ENCODE measurements around the gene EPHB3.

EPHB3 gene

DNA sequence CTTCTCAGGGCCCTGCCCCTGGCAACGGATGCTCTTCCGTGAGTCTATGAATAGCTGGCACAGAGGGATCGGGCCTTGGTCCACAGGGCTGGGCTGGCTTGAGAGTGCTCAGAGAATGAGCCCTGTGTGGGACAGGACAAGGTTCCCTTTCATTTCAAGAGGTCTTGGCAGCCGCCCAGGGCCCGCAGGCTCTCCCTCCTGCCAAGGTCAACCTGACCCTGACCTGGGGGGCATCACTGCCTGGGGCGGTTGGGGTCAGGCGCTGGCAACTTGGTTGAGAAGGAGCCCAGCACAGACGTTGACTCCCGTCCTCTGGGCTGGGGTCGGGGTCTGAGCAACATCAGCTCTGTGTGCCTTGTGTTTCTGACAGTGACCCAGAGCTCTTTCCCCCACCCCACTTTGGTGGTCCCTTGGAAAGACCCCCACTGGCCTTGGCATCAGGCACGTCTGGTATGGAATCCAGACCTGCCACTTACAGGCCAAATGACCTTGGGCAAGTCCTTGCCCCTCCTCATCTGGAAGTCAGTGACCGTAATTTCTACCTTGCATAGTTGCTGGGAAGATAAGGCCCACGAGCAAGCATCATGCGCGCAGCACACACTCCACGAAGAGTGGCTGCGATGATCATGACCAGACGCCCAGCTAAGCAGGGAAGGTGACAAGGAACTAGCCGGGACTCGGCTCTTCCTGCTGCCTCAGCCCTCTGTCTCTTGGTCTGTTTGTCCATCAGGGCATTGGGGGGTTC, 36.4 kb downstream of the EPHB3 start:
- Histone ChIP-seq H3K27ac (ENCODE audit: low read depth, low read length) (no peak overlapping the region), H3K36me3 (ENCODE audit: control insufficient read depth in 1 of 2, insufficient read depth in 2 of 2, low read length in 2 of 2) (no peaks in the 10 kb centered on the region), H3K4me3 (ENCODE audit: low read depth in 1 of 2, low read length in 2 of 2) (no peak overlapping the region), H3K9ac (ENCODE audit: low read depth in 1 of 2, low read length in 2 of 2) (no peak overlapping the region), H3K4me1 (ENCODE audit: control insufficient read depth in 1 of 2, insufficient read depth in 2 of 2, low read length in 2 of 2) (peaks cover 9 to 13% of the 10 kb centered on the region in 2 donors), H3K27me3 (ENCODE audit: control insufficient read depth in 1 of 2, insufficient read depth in 2 of 2, low read length in 2 of 2) (peaks cover 9 to 10% of the 10 kb centered on the region in 2 donors), H3K9me3 (ENCODE audit: control insufficient read depth in 1 of 2, low read length in 2 of 2) (no peaks in the 10 kb centered on the region)

GRCh38 chr3:184598574-184598927, 37.0 kb downstream of the EPHB3 start:
- Histone ChIP-seq H3K27ac (ENCODE audit: low read depth, low read length) (no peak overlapping the region), H3K4me1 (ENCODE audit: control insufficient read depth in 1 of 2, insufficient read depth in 2 of 2, low read length in 2 of 2) (peaks cover 15 to 18% of the 10 kb centered on the region in 2 donors), H3K9ac (ENCODE audit: low read depth in 1 of 2, low read length in 2 of 2) (no peak overlapping the region), H3K9me3 (ENCODE audit: control insufficient read depth in 1 of 2, low read length in 2 of 2) (no peaks in the 10 kb centered on the region), H3K27me3 (ENCODE audit: control insufficient read depth in 1 of 2, insufficient read depth in 2 of 2, low read length in 2 of 2) (peaks cover 14 to 16% of the 10 kb centered on the region in 2 donors), H3K4me3 (ENCODE audit: low read depth in 1 of 2, low read length in 2 of 2) (no peak overlapping the region), H3K36me3 (ENCODE audit: control insufficient read depth in 1 of 2, insufficient read depth in 2 of 2, low read length in 2 of 2) (no peaks in the 10 kb centered on the region)

DNA sequence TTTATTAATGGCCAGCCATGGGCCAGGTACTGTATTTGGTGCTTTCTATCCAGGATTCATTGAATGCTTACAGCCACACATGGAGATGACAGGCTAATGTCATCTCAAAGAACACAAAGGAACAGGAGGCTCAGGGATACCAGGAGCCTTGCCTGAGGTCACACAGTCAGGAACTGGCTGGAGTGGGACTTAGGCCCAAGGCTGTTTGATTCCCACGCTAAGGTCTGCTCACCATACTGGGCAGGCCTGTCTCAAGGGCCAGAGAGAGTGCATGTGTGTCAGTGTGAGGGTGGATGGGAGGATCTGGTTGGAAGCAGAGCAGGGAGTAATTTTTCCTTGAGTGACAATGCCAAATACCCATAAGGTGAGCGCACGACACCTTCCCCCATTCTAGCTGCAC, 37.6 kb downstream of the EPHB3 start:
- Histone ChIP-seq H3K9ac (ENCODE audit: low read depth in 1 of 2, low read length in 2 of 2) (no peak overlapping the region), H3K9me3 (ENCODE audit: control insufficient read depth in 1 of 2, low read length in 2 of 2) (no peaks in the 10 kb centered on the region), H3K27me3 (ENCODE audit: control insufficient read depth in 1 of 2, insufficient read depth in 2 of 2, low read length in 2 of 2) (peaks cover 20% of the 10 kb centered on the region in 2 donors), H3K4me3 (ENCODE audit: low read depth in 1 of 2, low read length in 2 of 2) (no peak overlapping the region), H3K27ac (ENCODE audit: low read depth, low read length) (no peak overlapping the region), H3K36me3 (ENCODE audit: control insufficient read depth in 1 of 2, insufficient read depth in 2 of 2, low read length in 2 of 2) (no peaks in the 10 kb centered on the region), H3K4me1 (ENCODE audit: control insufficient read depth in 1 of 2, insufficient read depth in 2 of 2, low read length in 2 of 2) (peaks cover 20 to 24% of the 10 kb centered on the region in 2 donors)

DNA sequence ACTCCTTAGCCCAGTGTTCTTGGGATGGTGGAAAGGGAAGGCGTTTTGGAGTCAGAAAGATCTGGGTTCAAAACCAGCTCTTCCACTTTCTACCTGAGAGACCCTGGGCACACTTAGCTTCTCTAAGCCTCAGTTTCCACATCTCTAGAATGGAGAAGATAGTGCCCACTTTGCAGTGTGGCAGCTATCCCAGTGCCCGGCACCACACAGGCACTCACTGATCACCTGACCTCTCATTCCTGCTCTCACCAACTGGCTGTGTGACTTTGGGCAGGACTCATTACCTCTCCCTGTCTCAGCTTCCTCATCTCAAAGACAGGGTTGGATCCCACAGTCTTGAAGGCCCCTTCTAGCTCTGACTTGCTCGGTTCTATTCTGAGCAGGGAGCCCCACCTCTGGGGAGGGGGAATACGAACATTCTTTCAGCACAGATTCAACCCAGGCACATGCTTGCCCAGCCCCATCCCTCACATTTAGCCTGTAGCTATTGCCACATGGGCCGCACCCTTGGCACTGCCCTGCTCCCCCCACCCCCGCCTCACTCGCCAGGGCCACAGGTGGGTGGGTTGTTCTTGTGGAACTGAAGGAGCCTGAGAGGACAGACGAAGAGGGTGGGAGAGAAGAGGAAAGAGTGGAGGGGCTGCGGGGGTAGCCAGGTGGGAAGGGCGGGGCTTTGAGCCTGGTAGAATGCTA, 39.2 kb downstream of the EPHB3 start:
- H3K9ac ChIP-seq (ENCODE audit: low read depth in 1 of 2, low read length in 2 of 2): no peak overlapping the region
- H3K36me3 ChIP-seq (ENCODE audit: control insufficient read depth in 1 of 2, insufficient read depth in 2 of 2, low read length in 2 of 2): no peaks in the 10 kb centered on the region
- H3K4me3 ChIP-seq (ENCODE audit: low read depth in 1 of 2, low read length in 2 of 2): no peak overlapping the region
- H3K27ac ChIP-seq (ENCODE audit: low read depth, low read length): no peak overlapping the region
- peaks cover 20% of the 10 kb centered on the region in 2 donors for H3K27me3 ChIP-seq (ENCODE audit: control insufficient read depth in 1 of 2, insufficient read depth in 2 of 2, low read length in 2 of 2)
- no peaks in the 10 kb centered on the region for H3K9me3 ChIP-seq (ENCODE audit: control insufficient read depth in 1 of 2, low read length in 2 of 2)
- H3K4me1 ChIP-seq (ENCODE audit: control insufficient read depth in 1 of 2, insufficient read depth in 2 of 2, low read length in 2 of 2): peaks cover 27 to 31% of the 10 kb centered on the region in 2 donors

DNA sequence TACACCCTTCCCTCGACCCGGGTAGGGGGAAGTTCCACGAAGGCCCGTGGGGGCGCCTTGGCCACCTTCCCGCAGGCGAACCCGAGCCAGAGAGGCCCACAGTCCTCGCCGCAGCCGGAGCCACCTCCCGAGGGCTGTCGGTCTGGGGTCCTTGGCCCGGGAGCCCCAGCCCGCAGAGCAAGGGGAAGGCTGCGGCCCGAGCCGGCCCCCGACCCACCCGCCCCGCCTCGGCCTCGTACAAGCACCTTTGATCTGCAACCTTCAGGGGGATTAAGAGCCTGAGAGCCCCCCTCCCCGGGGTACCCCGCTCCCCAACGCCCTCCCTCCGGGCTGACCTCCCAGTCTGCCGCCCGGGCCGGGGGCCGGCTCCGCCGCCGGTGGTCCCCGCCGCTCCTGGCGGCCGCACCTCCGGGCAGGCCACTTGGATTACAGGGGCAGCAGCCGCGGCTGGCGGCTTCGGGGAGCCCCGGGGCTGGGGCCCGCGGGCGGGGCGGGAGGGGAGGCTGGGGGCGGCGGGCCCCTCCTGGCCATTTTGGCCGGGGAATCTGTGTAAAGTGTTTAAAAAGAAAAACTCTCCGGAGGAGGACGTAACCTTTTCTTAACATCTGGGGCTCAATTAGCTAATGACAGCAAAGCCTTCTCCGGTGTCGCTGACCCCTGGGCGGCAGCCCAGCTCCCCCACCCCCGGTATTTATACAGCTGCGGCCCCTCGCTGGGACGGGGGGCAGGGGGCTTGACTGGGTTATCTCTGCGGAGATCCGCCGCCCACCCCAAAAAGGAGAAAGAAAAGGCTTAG, 40.2 kb downstream of the EPHB3 start:
- peaks cover 20% of the 10 kb centered on the region in 2 donors for H3K27me3 ChIP-seq (ENCODE audit: control insufficient read depth in 1 of 2, insufficient read depth in 2 of 2, low read length in 2 of 2)
- no peak overlapping the region for H3K27ac ChIP-seq (ENCODE audit: low read depth, low read length)
- H3K4me3 ChIP-seq (ENCODE audit: low read depth in 1 of 2, low read length in 2 of 2): peak overlapping the region; percentile 32 to 40
- no peaks in the 10 kb centered on the region for H3K36me3 ChIP-seq (ENCODE audit: control insufficient read depth in 1 of 2, insufficient read depth in 2 of 2, low read length in 2 of 2)
- peaks cover 27 to 31% of the 10 kb centered on the region in 2 donors for H3K4me1 ChIP-seq (ENCODE audit: control insufficient read depth in 1 of 2, insufficient read depth in 2 of 2, low read length in 2 of 2)
- no peaks in the 10 kb centered on the region for H3K9me3 ChIP-seq (ENCODE audit: control insufficient read depth in 1 of 2, low read length in 2 of 2)
- H3K9ac ChIP-seq (ENCODE audit: low read depth in 1 of 2, low read length in 2 of 2): no peak overlapping the region

GRCh38 chr3:184602372-184603150, 41.0 kb downstream of the EPHB3 start:
- peak overlapping the region; percentile 32 to 40 for H3K4me3 ChIP-seq (ENCODE audit: low read depth in 1 of 2, low read length in 2 of 2)
- H3K36me3 ChIP-seq (ENCODE audit: control insufficient read depth in 1 of 2, insufficient read depth in 2 of 2, low read length in 2 of 2): no peaks in the 10 kb centered on the region
- no peak overlapping the region for H3K9ac ChIP-seq (ENCODE audit: low read depth in 1 of 2, low read length in 2 of 2)
- H3K27ac ChIP-seq (ENCODE audit: low read depth, low read length): no peak overlapping the region
- no peaks in the 10 kb centered on the region for H3K9me3 ChIP-seq (ENCODE audit: control insufficient read depth in 1 of 2, low read length in 2 of 2)
- peaks cover 20% of the 10 kb centered on the region in 2 donors for H3K27me3 ChIP-seq (ENCODE audit: control insufficient read depth in 1 of 2, insufficient read depth in 2 of 2, low read length in 2 of 2)
- H3K4me1 ChIP-seq (ENCODE audit: control insufficient read depth in 1 of 2, insufficient read depth in 2 of 2, low read length in 2 of 2): peaks cover 27 to 31% of the 10 kb centered on the region in 2 donors

DNA sequence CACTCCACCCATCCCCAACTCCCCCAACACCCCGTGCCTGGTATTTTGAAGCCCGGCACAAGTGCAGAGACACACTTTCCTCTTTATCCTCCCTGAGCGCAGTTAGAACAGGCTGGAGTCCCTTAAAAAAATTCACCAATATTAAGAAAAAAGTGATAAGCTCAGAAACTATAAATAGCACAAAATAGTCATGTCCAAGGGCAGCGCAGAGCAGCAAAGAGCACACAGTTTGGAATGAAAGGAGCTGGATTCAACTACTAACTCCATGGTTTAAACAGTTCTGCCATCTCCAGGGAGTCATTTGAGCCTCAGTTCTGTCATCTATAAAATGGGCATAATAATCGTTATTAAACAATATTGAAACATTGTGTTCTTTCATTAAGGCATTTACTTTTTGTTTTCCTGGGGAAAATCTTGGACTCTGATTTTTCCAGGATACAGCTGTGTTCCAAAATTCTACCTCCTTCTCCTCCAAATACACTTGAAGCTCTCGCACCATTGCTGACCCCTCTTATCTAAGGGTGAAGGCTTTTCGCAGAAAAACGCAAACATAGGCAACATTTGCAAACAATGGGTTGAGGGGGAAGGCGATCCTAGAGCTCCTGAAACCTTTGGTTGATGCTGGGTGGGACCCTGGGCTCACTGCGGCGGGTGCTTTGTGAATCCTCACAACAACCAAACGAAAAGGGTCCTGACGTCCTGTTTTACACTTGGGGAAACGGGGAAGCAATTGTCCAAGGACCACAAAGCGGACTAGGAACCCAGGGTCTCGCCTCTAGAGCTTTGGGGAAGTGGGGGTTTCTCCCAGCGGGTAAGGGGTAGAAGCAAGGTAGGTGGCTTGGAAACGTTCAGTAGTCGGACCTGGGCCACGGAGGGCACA, 41.8 kb downstream of the EPHB3 start:
- H3K9ac ChIP-seq (ENCODE audit: low read depth in 1 of 2, low read length in 2 of 2): peak overlapping the region in 1 of 2 donors; percentile 15
- H3K4me1 ChIP-seq (ENCODE audit: control insufficient read depth in 1 of 2, insufficient read depth in 2 of 2, low read length in 2 of 2): peaks cover 27 to 31% of the 10 kb centered on the region in 2 donors

DNA sequence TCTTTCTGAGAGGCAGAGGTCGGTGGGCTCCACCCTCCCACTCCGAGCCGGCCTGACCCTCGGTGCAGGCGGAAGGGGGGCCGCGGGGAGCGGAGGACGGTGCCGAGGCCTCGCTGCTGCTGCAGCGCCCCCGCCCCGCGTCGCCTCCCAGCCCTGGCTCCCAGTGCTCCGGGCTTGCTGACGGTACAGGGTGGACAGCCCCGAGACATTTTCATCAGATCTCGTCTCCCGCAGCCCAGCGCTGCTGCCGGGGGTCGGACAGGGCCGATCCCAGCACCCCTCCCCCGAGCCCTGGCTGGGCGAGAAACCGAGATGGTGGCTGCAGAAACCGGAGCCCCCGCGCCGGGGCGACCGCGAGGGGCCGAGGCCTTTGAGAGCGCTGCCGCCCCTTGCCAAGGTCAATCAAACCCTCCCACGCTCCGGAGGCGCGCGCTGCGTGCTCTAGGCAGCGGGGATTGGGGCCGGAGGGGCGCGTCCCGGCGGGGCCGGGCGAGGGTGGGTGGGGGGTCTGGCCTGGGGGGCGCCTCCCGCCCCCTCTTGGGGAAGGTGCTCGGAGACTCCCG, 42.5 kb downstream of the EPHB3 start:
- Histone ChIP-seq H3K27me3 (ENCODE audit: control insufficient read depth in 1 of 2, insufficient read depth in 2 of 2, low read length in 2 of 2) (peaks cover 20% of the 10 kb centered on the region in 2 donors), H3K9me3 (ENCODE audit: control insufficient read depth in 1 of 2, low read length in 2 of 2) (no peaks in the 10 kb centered on the region), H3K4me1 (ENCODE audit: control insufficient read depth in 1 of 2, insufficient read depth in 2 of 2, low read length in 2 of 2) (peaks cover 27 to 31% of the 10 kb centered on the region in 2 donors), H3K36me3 (ENCODE audit: control insufficient read depth in 1 of 2, insufficient read depth in 2 of 2, low read length in 2 of 2) (no peaks in the 10 kb centered on the region), H3K27ac (ENCODE audit: low read depth, low read length) (no peak overlapping the region), H3K9ac (ENCODE audit: low read depth in 1 of 2, low read length in 2 of 2) (peak overlapping the region in 1 of 2 donors; percentile 15), H3K4me3 (ENCODE audit: low read depth in 1 of 2, low read length in 2 of 2) (peak overlapping the region; percentile 57 to 62)

More for the DNA sequence above, 41.8 kb downstream of the EPHB3 start:
- peak overlapping the region; percentile 57 to 62 for H3K4me3 ChIP-seq (ENCODE audit: low read depth in 1 of 2, low read length in 2 of 2)
- no peaks in the 10 kb centered on the region for H3K9me3 ChIP-seq (ENCODE audit: control insufficient read depth in 1 of 2, low read length in 2 of 2)
- H3K27me3 ChIP-seq (ENCODE audit: control insufficient read depth in 1 of 2, insufficient read depth in 2 of 2, low read length in 2 of 2): peaks cover 20% of the 10 kb centered on the region in 2 donors
- H3K36me3 ChIP-seq (ENCODE audit: control insufficient read depth in 1 of 2, insufficient read depth in 2 of 2, low read length in 2 of 2): no peaks in the 10 kb centered on the region
- H3K27ac ChIP-seq (ENCODE audit: low read depth, low read length): no peak overlapping the region
